ENCODE data around the gene PDE1C. TPM values are rescaled to one million over a fixed set of nuclear protein-coding genes. Genes with fewer than 3 reads are reported as not detected.

Gene PDE1C
- total RNA-seq, 2 donors from 2014 or later: 0.26 to 0.60 TPM

DNA sequence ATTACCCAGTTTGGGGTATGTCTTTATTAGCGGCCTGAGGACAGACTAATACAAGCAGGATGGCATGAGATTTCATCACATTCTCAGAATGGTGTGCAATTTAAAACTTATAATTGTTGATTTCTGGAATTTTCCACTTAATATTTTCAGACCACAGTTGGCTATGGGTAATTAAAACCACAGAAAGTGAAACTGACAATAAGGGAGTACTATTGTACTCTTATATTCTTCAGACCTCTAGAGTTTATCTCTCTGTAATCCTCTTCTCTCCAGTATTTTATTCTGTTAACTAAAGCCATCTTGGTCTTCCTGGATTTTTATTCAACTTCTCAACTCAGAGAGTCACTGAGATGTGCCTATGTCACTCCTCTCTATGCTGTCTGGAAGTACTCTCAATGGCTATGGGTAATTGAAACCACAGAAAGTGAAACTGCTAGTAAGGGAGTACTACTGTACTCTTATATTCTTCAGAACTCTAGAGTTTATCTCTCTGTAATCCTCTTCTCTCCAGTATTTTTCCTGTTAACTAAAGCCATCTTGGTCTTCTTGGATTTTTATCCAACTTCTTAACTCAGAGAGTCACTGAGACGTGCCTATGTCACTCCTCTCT lies 264.9 kb downstream of the PDE1C start:
- no peak overlapping the region for H3K4me3 Mint-ChIP-seq
- H3K36me3 Mint-ChIP-seq (ENCODE audit: low read depth): no peaks in the 10 kb centered on the region
- no peak for DNase-seq

DNA sequence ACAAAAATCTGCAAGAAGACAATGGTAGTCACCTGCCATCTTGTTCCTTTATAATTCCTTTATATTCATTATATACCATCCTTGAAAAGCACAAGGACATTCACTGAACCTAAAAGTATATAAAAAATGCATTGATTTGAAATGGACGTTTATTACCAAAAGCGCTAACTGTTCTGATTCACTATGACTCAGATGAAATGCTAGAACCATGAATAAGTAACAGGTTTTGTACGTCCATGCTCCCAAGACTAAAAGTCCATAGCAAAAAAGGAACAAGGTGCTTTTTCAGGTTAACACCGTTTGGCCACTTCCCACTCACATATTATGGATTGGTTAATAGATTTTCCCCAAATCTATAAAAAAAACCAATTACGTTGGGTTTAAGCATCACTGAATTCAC lies 273.8 kb downstream of the PDE1C start:
- WGBS, 2 experiments (ENCODE audit: insufficient coverage in 1 of 2, insufficient read length in 1 of 2): 86 to 97% methylated on average over 3 to 5 of the region's 5 CpGs
- Histone ChIP-seq H3K9me3 (ENCODE audit: control insufficient read depth, low read length) (no peaks in the 10 kb centered on the region), H3K4me3 (ENCODE audit: low read length) (no peak overlapping the region), H3K4me1 (ENCODE audit: control insufficient read depth, insufficient read depth, low read length) (no peaks in the 10 kb centered on the region), H3K36me3 (ENCODE audit: control insufficient read depth, insufficient read depth, low read length) (no peaks in the 10 kb centered on the region), H3K27me3 (ENCODE audit: control insufficient read depth, insufficient read depth, low read length, poor library complexity, severe bottlenecking) (peaks cover 15% of the 10 kb centered on the region), H3K27ac (ENCODE audit: low read depth, low read length) (no peak overlapping the region), H3K9ac (ENCODE audit: extremely low read depth, low read length, poor library complexity, severe bottlenecking) (no peak overlapping the region)
- TF ChIP-seq, protein P1, sequence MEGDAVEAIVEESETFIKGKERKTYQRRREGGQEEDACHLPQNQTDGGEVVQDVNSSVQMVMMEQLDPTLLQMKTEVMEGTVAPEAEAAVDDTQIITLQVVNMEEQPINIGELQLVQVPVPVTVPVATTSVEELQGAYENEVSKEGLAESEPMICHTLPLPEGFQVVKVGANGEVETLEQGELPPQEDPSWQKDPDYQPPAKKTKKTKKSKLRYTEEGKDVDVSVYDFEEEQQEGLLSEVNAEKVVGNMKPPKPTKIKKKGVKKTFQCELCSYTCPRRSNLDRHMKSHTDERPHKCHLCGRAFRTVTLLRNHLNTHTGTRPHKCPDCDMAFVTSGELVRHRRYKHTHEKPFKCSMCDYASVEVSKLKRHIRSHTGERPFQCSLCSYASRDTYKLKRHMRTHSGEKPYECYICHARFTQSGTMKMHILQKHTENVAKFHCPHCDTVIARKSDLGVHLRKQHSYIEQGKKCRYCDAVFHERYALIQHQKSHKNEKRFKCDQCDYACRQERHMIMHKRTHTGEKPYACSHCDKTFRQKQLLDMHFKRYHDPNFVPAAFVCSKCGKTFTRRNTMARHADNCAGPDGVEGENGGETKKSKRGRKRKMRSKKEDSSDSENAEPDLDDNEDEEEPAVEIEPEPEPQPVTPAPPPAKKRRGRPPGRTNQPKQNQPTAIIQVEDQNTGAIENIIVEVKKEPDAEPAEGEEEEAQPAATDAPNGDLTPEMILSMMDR (conservative IDR thresholded peaks at IDR 0.05): no peak
- no peaks in the 10 kb centered on the region for H3K36me3 Mint-ChIP-seq (ENCODE audit: low read depth)
- no peak overlapping the region for H3K4me3 Mint-ChIP-seq
- H3K9me3 Mint-ChIP-seq: no peaks in the 10 kb centered on the region
- H3K4me1 Mint-ChIP-seq: peaks cover under 1% of the 10 kb centered on the region
- no peak for DNase-seq
- H3K27ac Mint-ChIP-seq: no peak overlapping the region
- H3K27me3 Mint-ChIP-seq (ENCODE audit: insufficient read depth): peaks cover 51% of the 10 kb centered on the region

More for the DNA sequence above, 264.9 kb downstream of the PDE1C start:
- TF ChIP-seq, protein P1 (conservative IDR thresholded peaks at IDR 0.05): no peak
- H3K27me3 ChIP-seq (ENCODE audit: control insufficient read depth, insufficient read depth, low read length, poor library complexity, severe bottlenecking): no peaks in the 10 kb centered on the region
- H3K9me3 ChIP-seq (ENCODE audit: control insufficient read depth, low read length): no peaks in the 10 kb centered on the region
- Mint-ChIP-seq H3K27ac (no peak overlapping the region), H3K27me3 (ENCODE audit: insufficient read depth) (peaks cover 19% of the 10 kb centered on the region), H3K4me1 (no peaks in the 10 kb centered on the region), H3K9me3 (no peaks in the 10 kb centered on the region)
- WGBS, 2 experiments (ENCODE audit: insufficient coverage in 1 of 2, insufficient read length in 1 of 2): 88 to 96% methylated on average over 1 to 2 of the region's 2 CpGs
- no peak overlapping the region for H3K4me3 ChIP-seq (ENCODE audit: low read length)
- no peaks in the 10 kb centered on the region for H3K36me3 ChIP-seq (ENCODE audit: control insufficient read depth, insufficient read depth, low read length)
- H3K9ac ChIP-seq (ENCODE audit: extremely low read depth, low read length, poor library complexity, severe bottlenecking): no peak overlapping the region
- no peaks in the 10 kb centered on the region for H3K4me1 ChIP-seq (ENCODE audit: control insufficient read depth, insufficient read depth, low read length)
- no peak overlapping the region for H3K27ac ChIP-seq (ENCODE audit: low read depth, low read length)

DNA sequence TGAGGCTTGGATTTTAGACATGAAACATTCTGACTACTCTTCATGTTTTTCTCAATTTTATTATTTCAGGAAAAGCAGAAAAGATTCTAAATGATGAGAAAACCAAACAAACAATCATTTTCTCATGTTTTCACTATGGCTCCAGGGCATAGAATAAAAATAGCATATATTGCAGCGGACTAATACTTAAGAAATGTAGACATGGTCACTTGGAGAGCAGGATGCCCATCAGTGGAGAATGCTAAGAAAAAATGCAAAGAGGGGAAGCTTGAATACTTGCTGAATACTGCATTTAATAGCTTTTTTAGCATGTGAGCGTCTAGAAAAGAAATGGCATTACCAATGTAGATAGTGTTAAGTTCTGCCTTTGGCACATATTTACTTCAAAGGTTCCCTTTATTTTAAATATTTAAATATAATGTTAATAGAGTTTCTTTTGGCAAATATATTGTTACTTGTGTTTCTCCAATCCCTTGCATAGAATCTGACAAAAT lies 275.3 kb downstream of the PDE1C start:
- Mint-ChIP-seq H3K27me3 (ENCODE audit: insufficient read depth) (peaks cover 58% of the 10 kb centered on the region), H3K9me3 (no peaks in the 10 kb centered on the region), H3K4me3 (no peak overlapping the region), H3K27ac (no peak overlapping the region), H3K4me1 (peaks cover 10% of the 10 kb centered on the region), H3K36me3 (ENCODE audit: low read depth) (no peaks in the 10 kb centered on the region)
- H3K4me1 ChIP-seq (ENCODE audit: control insufficient read depth, insufficient read depth, low read length): peaks cover 2% of the 10 kb centered on the region
- peaks cover 15% of the 10 kb centered on the region for H3K27me3 ChIP-seq (ENCODE audit: control insufficient read depth, insufficient read depth, low read length, poor library complexity, severe bottlenecking)
- no peak overlapping the region for H3K4me3 ChIP-seq (ENCODE audit: low read length)
- WGBS, 2 experiments (ENCODE audit: insufficient coverage in 1 of 2, insufficient read length in 1 of 2): 88 to 100% methylated on average over 1 to 2 of the region's 2 CpGs
- no peak overlapping the region for H3K27ac ChIP-seq (ENCODE audit: low read depth, low read length)
- H3K9me3 ChIP-seq (ENCODE audit: control insufficient read depth, low read length): no peaks in the 10 kb centered on the region
- no peak for DNase-seq
- no peaks in the 10 kb centered on the region for H3K36me3 ChIP-seq (ENCODE audit: control insufficient read depth, insufficient read depth, low read length)
- TF ChIP-seq, protein P1 (conservative IDR thresholded peaks at IDR 0.05): no peak
- no peak overlapping the region for H3K9ac ChIP-seq (ENCODE audit: extremely low read depth, low read length, poor library complexity, severe bottlenecking)

Data from endodermal cell (in vitro differentiated cells).